Measurements from ENCODE around the gene YLPM1. TPM values are rescaled to one million over a fixed set of nuclear protein-coding genes. Genes with fewer than 3 reads are reported as not detected.

The YLPM1 gene
- total and polyA plus RNA-seq, 10 of the 15 experiments (the other 5 are each of a cell fraction or from before 2014, with no cell fraction given), result 11.1 to 48.2 (median 18.0) TPM

DNA sequence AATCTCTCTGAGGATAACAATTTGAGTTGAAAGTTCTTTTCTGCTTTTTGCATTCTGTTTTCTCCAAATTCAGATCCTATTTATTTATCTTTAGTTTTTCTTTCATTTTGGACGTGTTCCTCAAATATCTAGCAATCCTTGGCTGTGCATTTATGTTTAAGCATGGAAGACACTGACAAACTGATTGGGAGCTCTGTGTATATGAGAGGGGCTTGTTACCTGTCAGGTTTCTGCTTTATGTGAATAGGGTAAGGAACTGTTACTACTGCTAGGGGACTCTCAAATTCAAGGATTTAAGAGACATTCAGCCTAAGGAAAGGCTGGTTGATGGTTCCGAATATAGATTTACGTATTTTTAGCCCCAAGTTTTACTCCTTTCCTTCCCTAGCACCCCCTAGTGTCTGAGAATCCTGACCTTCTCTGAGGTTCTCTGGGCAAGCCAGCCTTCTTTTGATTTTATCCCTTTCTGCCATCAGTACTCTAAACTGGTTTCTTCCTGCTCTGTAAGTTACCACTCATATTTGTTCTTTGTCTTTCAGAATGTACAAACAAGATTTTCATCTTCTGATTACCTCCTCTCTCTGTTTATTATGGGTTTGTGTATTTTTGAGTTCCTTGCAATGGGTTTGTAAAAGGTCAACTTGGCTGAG is 30.5 kb downstream of the YLPM1 start:
- ChIA-PET POLR2A (interaction anchor here (0.5 kb wide), 1 partner anchor 53 kb away, joined by 3 read pairs; no protein-coding TSS in a partner anchor), SMC1A (ENCODE audit: uncharacterized antibody, unreplicated experiment) (no interaction called here), RAD21 (ENCODE audit: unreplicated experiment) (no interaction called here), CTCF (interaction anchor here (0.8 to 1.7 kb wide), 4 partner anchors 8 to 308 kb away, joined by 3 to 8 read pairs (median 4); no protein-coding TSS in a partner anchor)
- intact Hi-C loops (cut with micrococcal nuclease; ENCODE audit: unreplicated experiment), result loop anchor here (1.0 kb wide), 1 partner anchor 184 kb away; no protein-coding TSS in a partner anchor
- FAIRE-seq (no peak), DNase-seq (ENCODE audit: low read depth, low spot score) (no peak), ATAC-seq (no peak)
- Histone ChIP-seq H3K79me2 (ENCODE audit: control insufficient read depth, insufficient read depth, low read length) (peaks cover 13% of the 10 kb centered on the region), H3K9me3 (replicated peaks; ENCODE audit: control insufficient read depth, insufficient read depth, low read length) (peaks cover 5% of the 10 kb centered on the region; the same call in 2 of the 3 replicates), H3K4me2 (ENCODE audit: control insufficient read depth, insufficient read depth) (no peak overlapping the region), H2AFZ (ENCODE audit: control insufficient read depth, low read depth, low read length) (no peak overlapping the region), H3K4me3 (no peak overlapping the region), H4K20me1 (ENCODE audit: control insufficient read depth, insufficient read depth) (no peaks in the 10 kb centered on the region), H3K27me3 (replicated peaks in 1 of 2; ENCODE audit: control insufficient read depth in 2 of 2, insufficient read depth in 2 of 2, low read length in 1 of 2) (no peaks in the 10 kb centered on the region), H3K9ac (ENCODE audit: control insufficient read depth, insufficient read depth, low read length) (no peak overlapping the region), H3K27ac (ENCODE audit: control insufficient read depth, insufficient read depth) (no peak overlapping the region), H3K36me3 (ENCODE audit: control insufficient read depth in 2 of 2, insufficient read depth in 2 of 2, low read length in 1 of 2) (peaks cover 6 to 20% of the 10 kb centered on the region in 2 experiments), H3K4me1 (ENCODE audit: control insufficient read depth, insufficient read depth, low read length) (no peaks in the 10 kb centered on the region)
- WGBS (ENCODE audit: insufficient coverage, insufficient replicate concordance, low lambda C conversion rate, missing lambda C conversion rate), result 96% methylated on average over 3 of the region's 3 CpGs
- in situ Hi-C loops (cut with MboI), result no loop called here
- no TSS peak for BruUV-seq (replicated peaks)
- TF ChIP-seq, protein P1, sequence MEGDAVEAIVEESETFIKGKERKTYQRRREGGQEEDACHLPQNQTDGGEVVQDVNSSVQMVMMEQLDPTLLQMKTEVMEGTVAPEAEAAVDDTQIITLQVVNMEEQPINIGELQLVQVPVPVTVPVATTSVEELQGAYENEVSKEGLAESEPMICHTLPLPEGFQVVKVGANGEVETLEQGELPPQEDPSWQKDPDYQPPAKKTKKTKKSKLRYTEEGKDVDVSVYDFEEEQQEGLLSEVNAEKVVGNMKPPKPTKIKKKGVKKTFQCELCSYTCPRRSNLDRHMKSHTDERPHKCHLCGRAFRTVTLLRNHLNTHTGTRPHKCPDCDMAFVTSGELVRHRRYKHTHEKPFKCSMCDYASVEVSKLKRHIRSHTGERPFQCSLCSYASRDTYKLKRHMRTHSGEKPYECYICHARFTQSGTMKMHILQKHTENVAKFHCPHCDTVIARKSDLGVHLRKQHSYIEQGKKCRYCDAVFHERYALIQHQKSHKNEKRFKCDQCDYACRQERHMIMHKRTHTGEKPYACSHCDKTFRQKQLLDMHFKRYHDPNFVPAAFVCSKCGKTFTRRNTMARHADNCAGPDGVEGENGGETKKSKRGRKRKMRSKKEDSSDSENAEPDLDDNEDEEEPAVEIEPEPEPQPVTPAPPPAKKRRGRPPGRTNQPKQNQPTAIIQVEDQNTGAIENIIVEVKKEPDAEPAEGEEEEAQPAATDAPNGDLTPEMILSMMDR (IDR thresholded peaks at IDR 0.05 in 2 of 3, conservative IDR thresholded peaks at IDR 0.05 in 1 of 3; ENCODE audit: control insufficient read depth in 2 of 3, extremely low read depth in 1 of 3, insufficient read depth in 1 of 3, low read depth in 3 of 3, low read length in 3 of 3), result 0 out of 6 replicates have a peak, but pooled peaks of 2 of the 3 experiments have one; percentile 16 to 22
- TF ChIP-seq KLF5 (IDR thresholded peaks at IDR 0.05; ENCODE audit: partially characterized antibody), result no peak

DNA sequence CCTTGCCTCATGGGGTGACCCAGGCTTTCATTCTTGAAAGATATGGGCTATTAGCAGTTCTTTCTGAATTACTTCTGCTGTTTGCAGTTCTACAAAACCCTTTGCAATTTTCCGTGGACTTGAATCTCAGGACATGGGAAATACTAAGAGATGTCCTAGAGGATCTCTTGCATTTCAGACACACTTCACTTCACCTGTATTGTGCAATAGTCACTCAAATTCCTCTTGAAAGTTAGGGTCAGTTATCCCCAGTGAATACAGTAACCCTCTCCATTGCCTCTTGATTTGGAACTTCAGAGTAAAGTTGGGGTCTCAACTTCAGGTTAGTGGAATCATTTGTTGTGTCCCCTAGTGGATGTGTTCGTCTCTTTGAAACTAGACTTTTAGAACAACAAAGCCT is 31.8 kb downstream of the YLPM1 start:
- intact Hi-C loops (cut with micrococcal nuclease; ENCODE audit: unreplicated experiment) (no loop called here), in situ Hi-C loops (cut with MboI) (no loop called here)
- peaks cover 13% of the 10 kb centered on the region for H3K79me2 ChIP-seq (ENCODE audit: control insufficient read depth, insufficient read depth, low read length)

More for the DNA sequence above, 31.8 kb downstream of the YLPM1 start:
- H4K20me1 ChIP-seq (ENCODE audit: control insufficient read depth, insufficient read depth), result no peaks in the 10 kb centered on the region
- peaks cover 5% of the 10 kb centered on the region; the same call in 2 of the 3 replicates for H3K9me3 ChIP-seq (replicated peaks; ENCODE audit: control insufficient read depth, insufficient read depth, low read length)
- 97% methylated on average over 2 of the region's 2 CpGs for WGBS (ENCODE audit: insufficient coverage, insufficient replicate concordance, low lambda C conversion rate, missing lambda C conversion rate)
- no TSS peak for BruUV-seq (replicated peaks)
- no peak overlapping the region for H3K4me3 ChIP-seq
- POLR2A ChIA-PET, result no interaction called here
- no peak for TF ChIP-seq NR2C1 (IDR thresholded peaks at IDR 0.05)
- no peak for TF ChIP-seq ZSCAN29 (IDR thresholded peaks at IDR 0.05)
- no peak for TF ChIP-seq LARP7 (IDR thresholded peaks at IDR 0.05)
- DNase-seq (ENCODE audit: low read depth, low spot score) (no peak), FAIRE-seq (no peak), ATAC-seq (no peak)
- H2AFZ ChIP-seq (ENCODE audit: control insufficient read depth, low read depth, low read length), result no peak overlapping the region
- H3K36me3 ChIP-seq (ENCODE audit: control insufficient read depth in 2 of 2, insufficient read depth in 2 of 2, low read length in 1 of 2), result peaks cover 10 to 23% of the 10 kb centered on the region in 2 experiments
- RAD21 ChIA-PET (ENCODE audit: unreplicated experiment), result no interaction called here
- no peaks in the 10 kb centered on the region for H3K4me1 ChIP-seq (ENCODE audit: control insufficient read depth, insufficient read depth, low read length)
- H3K9ac ChIP-seq (ENCODE audit: control insufficient read depth, insufficient read depth, low read length), result no peak overlapping the region
- no peak overlapping the region for H3K27ac ChIP-seq (ENCODE audit: control insufficient read depth, insufficient read depth)
- SMC1A ChIA-PET (ENCODE audit: uncharacterized antibody, unreplicated experiment), result no interaction called here
- H3K4me2 ChIP-seq (ENCODE audit: control insufficient read depth, insufficient read depth), result no peak overlapping the region
- CTCF ChIA-PET, result interaction anchor here (1.2 kb wide), 1 partner anchor 309 kb away, joined by 3 read pairs; no protein-coding TSS in a partner anchor
- H3K27me3 ChIP-seq (replicated peaks in 1 of 2; ENCODE audit: control insufficient read depth in 2 of 2, insufficient read depth in 2 of 2, low read length in 1 of 2), result no peaks in the 10 kb centered on the region
